ENCODE results near the gene PAH. TPM values are rescaled to one million over a fixed set of nuclear protein-coding genes. Genes with fewer than 3 reads are reported as not detected.

The PAH gene
- total and polyA plus RNA-seq, 3 donors from 2014 or later = 9.3 to 23.2 (median 18.4) TPM

DNA sequence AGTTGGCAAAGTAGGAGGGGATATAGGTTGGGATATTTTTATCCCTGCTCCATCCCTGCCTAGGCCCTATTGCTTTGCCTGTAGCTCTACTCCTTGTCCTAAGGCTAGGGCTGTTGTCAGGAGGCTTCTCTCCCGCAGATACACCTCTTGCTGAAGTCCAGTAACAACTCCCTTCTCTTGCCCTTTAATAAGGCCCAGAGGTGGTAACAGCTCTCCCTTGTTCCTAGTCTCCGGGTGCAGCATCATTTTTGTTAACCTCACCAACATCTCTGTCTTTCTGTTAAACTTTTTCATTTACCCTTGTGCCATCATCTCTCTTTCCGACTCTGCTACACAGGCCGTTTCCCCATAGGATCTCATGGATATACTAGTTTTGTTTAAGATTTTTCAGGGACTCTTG lies 46.8 kb upstream of the PAH start:
- intact Hi-C loops (cut with DNase I; ENCODE audit: low total_unique reads) = no loop called here
- Histone ChIP-seq H3K4me3 (no peak overlapping the region), H3K9me3 (no peaks in the 10 kb centered on the region), H3K27me3 (no peaks in the 10 kb centered on the region), H3K27ac (no peak overlapping the region), H3K36me3 (ENCODE audit: low read depth, missing control alignments) (no peaks in the 10 kb centered on the region), H3K4me1 (peaks cover 6% of the 10 kb centered on the region)
- TF ChIP-seq CTCF (IDR thresholded peaks at IDR 0.05) (no peak), POLR2A (IDR thresholded peaks at IDR 0.05) (no peak)
- DNase-seq = no peak
- WGBS, 2 donors = 44 to 53% methylated on average over 4 of the region's 4 CpGs

DNA sequence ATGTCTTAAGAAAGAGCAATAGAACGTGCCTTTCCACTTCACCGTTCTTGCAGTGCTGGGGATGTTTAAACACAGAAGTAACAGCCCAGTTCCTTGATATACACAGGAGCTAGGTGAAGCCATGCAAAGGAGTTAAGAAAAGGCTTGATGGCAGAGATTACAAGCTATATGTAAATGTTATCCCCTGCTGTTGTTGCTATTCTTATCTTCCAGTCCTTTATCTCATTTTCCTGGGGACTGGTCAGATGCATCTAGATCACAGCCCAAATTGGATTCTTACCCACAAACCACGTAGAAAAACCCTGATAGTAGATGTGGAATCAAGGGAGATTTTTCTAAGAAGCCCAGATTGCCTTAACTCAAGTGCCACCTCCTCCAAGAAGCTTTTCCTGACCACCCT lies 45.9 kb upstream of the PAH start:
- no peaks in the 10 kb centered on the region for H3K36me3 ChIP-seq (ENCODE audit: low read depth, missing control alignments)
- peaks cover 6% of the 10 kb centered on the region for H3K4me1 ChIP-seq
- DNase-seq = no peak
- 11% methylated on average over 3 of the region's 3 CpGs for WGBS, 2 donors
- H3K27me3 ChIP-seq = no peaks in the 10 kb centered on the region
- H3K27ac ChIP-seq = no peak overlapping the region
- intact Hi-C loops (cut with DNase I; ENCODE audit: low total_unique reads) = no loop called here
- no peaks in the 10 kb centered on the region for H3K9me3 ChIP-seq
- H3K4me3 ChIP-seq = no peak overlapping the region
- TF ChIP-seq POLR2A (IDR thresholded peaks at IDR 0.05) (no peak), CTCF (IDR thresholded peaks at IDR 0.05) (no peak)

GRCh38 chr12:102962532-102962931 lies 45.5 kb upstream of the PAH start:
- no peak for TF ChIP-seq POLR2A (IDR thresholded peaks at IDR 0.05)
- no peak for TF ChIP-seq CTCF (IDR thresholded peaks at IDR 0.05)
- Histone ChIP-seq H3K27ac (no peak overlapping the region), H3K36me3 (ENCODE audit: low read depth, missing control alignments) (no peaks in the 10 kb centered on the region), H3K4me3 (no peak overlapping the region), H3K9me3 (no peaks in the 10 kb centered on the region), H3K27me3 (no peaks in the 10 kb centered on the region), H3K4me1 (peaks cover 6% of the 10 kb centered on the region)
- intact Hi-C loops (cut with DNase I; ENCODE audit: low total_unique reads) = no loop called here
- no peak for DNase-seq
- 3 to 5% methylated on average over 11 of the region's 11 CpGs for WGBS, 2 donors

DNA sequence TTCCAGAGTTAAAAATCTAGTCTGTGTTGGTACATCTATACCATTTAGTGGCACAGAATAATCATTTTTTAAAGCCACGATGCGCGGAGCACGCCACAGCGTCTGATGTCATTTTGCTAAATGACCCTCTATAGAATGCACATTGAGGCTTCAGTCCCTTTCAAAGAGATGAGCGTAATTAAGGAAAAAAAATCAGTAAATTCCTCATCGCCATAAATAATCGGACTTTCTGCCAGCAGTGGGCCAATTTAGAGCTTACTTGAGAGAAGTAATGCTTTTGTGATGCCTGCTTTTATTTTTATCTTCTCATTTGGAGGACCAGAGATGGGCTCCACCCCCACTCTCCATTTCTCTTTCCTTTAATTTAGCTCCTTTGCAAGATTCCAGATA lies 44.4 kb upstream of the PAH start:
- TF ChIP-seq CTCF (IDR thresholded peaks at IDR 0.05) = no peak
- TF ChIP-seq POLR2A (IDR thresholded peaks at IDR 0.05) = no peak
- Histone ChIP-seq H3K4me1 (peaks cover 10% of the 10 kb centered on the region), H3K4me3 (no peak overlapping the region), H3K9me3 (no peaks in the 10 kb centered on the region), H3K27me3 (no peaks in the 10 kb centered on the region), H3K36me3 (ENCODE audit: low read depth, missing control alignments) (no peaks in the 10 kb centered on the region), H3K27ac (no peak overlapping the region)
- intact Hi-C loops (cut with DNase I; ENCODE audit: low total_unique reads) = no loop called here
- DNase-seq = no peak
- WGBS, 2 donors = 8 to 11% methylated on average over 8 of the region's 8 CpGs

DNA sequence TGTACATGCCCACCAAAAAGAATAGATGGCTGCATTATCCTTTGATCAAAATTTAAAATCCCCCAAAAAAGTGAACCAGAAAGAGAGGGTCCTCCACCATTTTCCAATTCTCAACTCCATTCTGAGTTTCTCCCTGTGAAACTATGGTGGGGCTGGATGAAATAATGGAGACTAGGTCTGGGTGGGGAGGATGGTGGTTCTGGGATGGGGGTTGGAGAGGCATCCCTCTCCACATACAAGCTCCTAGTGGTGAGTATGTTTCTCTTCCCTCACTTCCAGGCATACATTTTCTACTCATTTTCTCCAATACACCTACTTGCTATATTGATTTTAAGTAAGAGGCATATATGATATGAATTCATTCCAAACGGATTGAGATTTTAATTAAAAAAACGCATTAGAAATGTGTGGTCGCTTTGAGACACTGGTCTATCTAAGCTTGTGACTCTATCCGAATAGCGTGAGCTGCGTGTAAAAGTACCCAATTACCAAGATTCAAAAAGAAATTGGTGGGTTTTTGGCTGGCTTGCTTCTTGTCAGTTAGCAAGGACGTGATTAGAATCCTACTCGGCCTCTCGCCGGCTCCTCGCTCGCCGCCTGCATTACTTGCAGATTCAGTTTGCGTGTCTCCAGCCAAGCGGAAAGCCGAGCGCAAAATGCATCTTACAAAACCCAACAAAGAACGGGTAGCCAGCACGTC lies 43.9 kb upstream of the PAH start:
- H3K4me3 ChIP-seq = no peak overlapping the region
- no peak for DNase-seq

More for the DNA sequence above, 43.9 kb upstream of the PAH start:
- no peaks in the 10 kb centered on the region for H3K36me3 ChIP-seq (ENCODE audit: low read depth, missing control alignments)
- intact Hi-C loops (cut with DNase I; ENCODE audit: low total_unique reads) = no loop called here
- TF ChIP-seq POLR2A (IDR thresholded peaks at IDR 0.05) (no peak), CTCF (IDR thresholded peaks at IDR 0.05) (no peak)
- no peak overlapping the region for H3K27ac ChIP-seq
- WGBS, 2 donors = 11 to 12% methylated on average over 19 of the region's 19 CpGs
- no peaks in the 10 kb centered on the region for H3K9me3 ChIP-seq
- peaks cover 10% of the 10 kb centered on the region for H3K4me1 ChIP-seq
- no peaks in the 10 kb centered on the region for H3K27me3 ChIP-seq
